Measurements from ENCODE around the gene GPD2. TPM values are rescaled to one million over a fixed set of nuclear protein-coding genes. Genes with fewer than 3 reads are reported as not detected.

The GPD2 gene
- total RNA-seq, 1 donor from 2014 or later = 17.2 TPM

DNA sequence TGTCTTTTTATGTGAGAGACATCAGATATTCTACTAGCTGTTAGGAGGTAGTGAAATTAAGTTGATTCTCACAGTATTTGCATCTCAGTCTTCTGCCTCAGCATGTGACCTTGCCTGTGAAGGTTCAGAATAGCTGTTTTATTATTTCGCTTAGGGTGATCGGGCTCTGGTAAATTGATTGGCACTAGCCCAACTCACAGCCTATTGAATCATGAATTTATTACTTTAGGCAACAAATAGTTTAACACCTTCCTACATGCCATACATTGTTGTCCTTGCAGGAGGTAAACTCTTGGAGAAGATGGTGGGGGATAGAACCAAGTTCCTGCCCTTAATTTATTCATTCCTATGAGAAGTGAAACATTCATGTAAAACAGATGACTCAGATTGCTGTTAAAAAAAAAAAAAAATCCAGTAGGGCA lies 101.9 kb downstream of the GPD2 start:
- Histone ChIP-seq H3K27ac (ENCODE audit: low read depth, low read length) (no peak overlapping the region), H3K36me3 (ENCODE audit: control insufficient read depth in 3 of 3, insufficient read depth in 3 of 3, low read length in 3 of 3) (peaks cover 0 to 2% (median 0%) of the 10 kb centered on the region in 3 donors), H3K9me3 (ENCODE audit: control insufficient read depth in 3 of 3, low read length in 3 of 3) (no peaks in the 10 kb centered on the region), H3K27me3 (ENCODE audit: control insufficient read depth in 3 of 3, insufficient read depth in 3 of 3, low read length in 3 of 3) (no peaks in the 10 kb centered on the region), H3K9ac (ENCODE audit: low read depth in 1 of 3, low read length in 3 of 3) (no peak overlapping the region), H3K4me1 (ENCODE audit: control insufficient read depth in 3 of 3, insufficient read depth in 3 of 3, low read length in 3 of 3) (peaks cover 5 to 18% (median 6%) of the 10 kb centered on the region in 3 donors), H3K4me3 (ENCODE audit: low read length in 3 of 3) (no peak overlapping the region)

DNA sequence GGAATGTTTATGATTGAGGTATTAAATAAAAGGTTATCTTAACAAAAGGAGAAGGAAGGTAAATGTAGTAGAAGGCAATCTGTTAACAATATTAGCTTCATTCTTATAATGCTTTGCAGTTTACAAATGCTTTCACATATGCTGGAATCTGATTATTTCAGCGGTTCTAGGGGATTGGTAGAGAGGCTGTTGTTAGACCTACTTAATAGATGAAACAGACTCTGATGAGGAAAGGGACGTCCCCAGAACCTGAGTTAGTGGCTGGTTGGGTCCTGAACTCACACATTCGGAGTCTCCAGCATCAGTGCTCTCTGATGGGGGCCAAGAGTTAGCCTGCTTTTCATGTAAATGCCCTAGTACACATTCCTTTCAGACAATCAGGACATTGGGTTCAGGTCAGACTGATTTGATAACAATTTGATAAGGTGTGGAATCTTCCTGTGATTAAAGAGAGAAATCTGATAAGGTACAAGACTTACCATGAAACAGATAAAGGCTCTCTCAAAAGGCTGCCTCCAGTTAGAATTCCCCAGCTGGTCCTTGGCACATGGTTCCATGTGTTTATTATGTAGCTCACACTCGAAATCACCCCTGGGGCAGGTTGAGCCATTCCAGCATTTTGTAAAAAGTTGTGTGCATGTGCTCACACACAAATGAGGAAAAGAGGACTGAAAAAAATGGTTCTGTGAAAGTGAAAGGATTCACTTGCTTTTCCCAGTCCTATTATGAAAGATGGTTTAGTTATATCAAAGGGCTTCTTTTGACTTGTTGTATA lies 103.1 kb downstream of the GPD2 start:
- Histone ChIP-seq H3K9me3 (ENCODE audit: control insufficient read depth in 3 of 3, low read length in 3 of 3) (no peaks in the 10 kb centered on the region), H3K4me1 (ENCODE audit: control insufficient read depth in 3 of 3, insufficient read depth in 3 of 3, low read length in 3 of 3) (peaks cover 5 to 9% (median 6%) of the 10 kb centered on the region in 3 donors), H3K4me3 (ENCODE audit: low read length in 3 of 3) (no peak overlapping the region), H3K27ac (ENCODE audit: low read depth, low read length) (no peak overlapping the region), H3K36me3 (ENCODE audit: control insufficient read depth in 3 of 3, insufficient read depth in 3 of 3, low read length in 3 of 3) (peaks cover 0 to 3% (median 0%) of the 10 kb centered on the region in 3 donors), H3K27me3 (ENCODE audit: control insufficient read depth in 3 of 3, insufficient read depth in 3 of 3, low read length in 3 of 3) (no peaks in the 10 kb centered on the region), H3K9ac (ENCODE audit: low read depth in 1 of 3, low read length in 3 of 3) (no peak overlapping the region)

GRCh38 chr2:156540706-156541105 lies 104.5 kb downstream of the GPD2 start:
- H3K4me3 ChIP-seq (ENCODE audit: low read length in 3 of 3) = no peak overlapping the region
- H3K9me3 ChIP-seq (ENCODE audit: control insufficient read depth in 3 of 3, low read length in 3 of 3) = no peaks in the 10 kb centered on the region
- no peak overlapping the region for H3K27ac ChIP-seq (ENCODE audit: low read depth, low read length)
- peaks cover 0 to 3% (median 2%) of the 10 kb centered on the region in 3 donors for H3K36me3 ChIP-seq (ENCODE audit: control insufficient read depth in 3 of 3, insufficient read depth in 3 of 3, low read length in 3 of 3)
- H3K4me1 ChIP-seq (ENCODE audit: control insufficient read depth in 3 of 3, insufficient read depth in 3 of 3, low read length in 3 of 3) = peaks cover 1 to 2% (median 2%) of the 10 kb centered on the region in 3 donors
- H3K27me3 ChIP-seq (ENCODE audit: control insufficient read depth in 3 of 3, insufficient read depth in 3 of 3, low read length in 3 of 3) = no peaks in the 10 kb centered on the region
- H3K9ac ChIP-seq (ENCODE audit: low read depth in 1 of 3, low read length in 3 of 3) = no peak overlapping the region

DNA sequence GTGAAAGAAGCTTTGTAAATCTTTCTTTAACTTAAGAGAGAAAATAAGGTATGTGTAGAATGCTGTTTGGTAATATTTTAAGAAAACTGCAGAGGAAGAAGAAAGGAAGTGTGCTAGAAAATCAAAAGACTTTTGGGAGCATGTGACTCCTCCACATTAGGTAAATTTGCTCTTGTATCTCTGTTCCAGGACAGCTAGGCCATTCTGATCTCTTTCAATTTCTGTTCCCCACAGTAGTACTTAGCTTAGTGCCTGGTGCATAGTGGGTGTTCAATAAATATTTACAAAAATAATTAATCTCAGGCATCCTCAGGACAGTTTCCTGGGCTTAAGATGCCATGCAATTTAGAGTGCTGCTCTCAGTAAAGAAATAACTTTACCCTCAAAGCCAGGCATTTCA lies 105.0 kb downstream of the GPD2 start:
- Histone ChIP-seq H3K4me3 (ENCODE audit: low read length in 3 of 3) (no peak overlapping the region), H3K9ac (ENCODE audit: low read depth in 1 of 3, low read length in 3 of 3) (no peak overlapping the region), H3K27me3 (ENCODE audit: control insufficient read depth in 3 of 3, insufficient read depth in 3 of 3, low read length in 3 of 3) (no peaks in the 10 kb centered on the region), H3K4me1 (ENCODE audit: control insufficient read depth in 3 of 3, insufficient read depth in 3 of 3, low read length in 3 of 3) (no peaks in the 10 kb centered on the region), H3K36me3 (ENCODE audit: control insufficient read depth in 3 of 3, insufficient read depth in 3 of 3, low read length in 3 of 3) (peaks cover 0 to 3% (median 2%) of the 10 kb centered on the region in 3 donors), H3K9me3 (ENCODE audit: control insufficient read depth in 3 of 3, low read length in 3 of 3) (no peaks in the 10 kb centered on the region), H3K27ac (ENCODE audit: low read depth, low read length) (no peak overlapping the region)

- Histone ChIP-seq H3K4me1 (ENCODE audit: control insufficient read depth in 3 of 3, insufficient read depth in 3 of 3, low read length in 3 of 3) (no peaks in the 10 kb centered on the region), H3K9ac (ENCODE audit: low read depth in 1 of 3, low read length in 3 of 3) (no peak overlapping the region), H3K36me3 (ENCODE audit: control insufficient read depth in 3 of 3, insufficient read depth in 3 of 3, low read length in 3 of 3) (peaks cover 0 to 3% (median 2%) of the 10 kb centered on the region in 3 donors), H3K9me3 (ENCODE audit: control insufficient read depth in 3 of 3, low read length in 3 of 3) (no peaks in the 10 kb centered on the region), H3K27ac (ENCODE audit: low read depth, low read length) (no peak overlapping the region), H3K4me3 (ENCODE audit: low read length in 3 of 3) (no peak overlapping the region), H3K27me3 (ENCODE audit: control insufficient read depth in 3 of 3, insufficient read depth in 3 of 3, low read length in 3 of 3) (no peaks in the 10 kb centered on the region)
Observed at GRCh38 chr2:156541706-156542105, 105.5 kb downstream of the GPD2 start.

- Histone ChIP-seq H3K4me1 (ENCODE audit: control insufficient read depth in 3 of 3, insufficient read depth in 3 of 3, low read length in 3 of 3) (no peaks in the 10 kb centered on the region), H3K27ac (ENCODE audit: low read depth, low read length) (no peak overlapping the region), H3K9ac (ENCODE audit: low read depth in 1 of 3, low read length in 3 of 3) (no peak overlapping the region), H3K9me3 (ENCODE audit: control insufficient read depth in 3 of 3, low read length in 3 of 3) (no peaks in the 10 kb centered on the region), H3K36me3 (ENCODE audit: control insufficient read depth in 3 of 3, insufficient read depth in 3 of 3, low read length in 3 of 3) (peaks cover 0 to 11% (median 8%) of the 10 kb centered on the region in 3 donors), H3K27me3 (ENCODE audit: control insufficient read depth in 3 of 3, insufficient read depth in 3 of 3, low read length in 3 of 3) (no peaks in the 10 kb centered on the region), H3K4me3 (ENCODE audit: low read length in 3 of 3) (no peak overlapping the region)
Observed at GRCh38 chr2:156548413-156548812, 112.2 kb downstream of the GPD2 start.

GRCh38 chr2:156553714-156554442 lies 117.7 kb downstream of the GPD2 start:
- H3K9ac ChIP-seq (ENCODE audit: low read depth in 1 of 3, low read length in 3 of 3) = no peak overlapping the region
- peaks cover 7 to 22% (median 19%) of the 10 kb centered on the region in 3 donors for H3K36me3 ChIP-seq (ENCODE audit: control insufficient read depth in 3 of 3, insufficient read depth in 3 of 3, low read length in 3 of 3)
- no peaks in the 10 kb centered on the region for H3K4me1 ChIP-seq (ENCODE audit: control insufficient read depth in 3 of 3, insufficient read depth in 3 of 3, low read length in 3 of 3)
- no peak overlapping the region for H3K27ac ChIP-seq (ENCODE audit: low read depth, low read length)
- H3K9me3 ChIP-seq (ENCODE audit: control insufficient read depth in 3 of 3, low read length in 3 of 3) = no peaks in the 10 kb centered on the region
- no peaks in the 10 kb centered on the region for H3K27me3 ChIP-seq (ENCODE audit: control insufficient read depth in 3 of 3, insufficient read depth in 3 of 3, low read length in 3 of 3)
- H3K4me3 ChIP-seq (ENCODE audit: low read length in 3 of 3) = no peak overlapping the region

DNA sequence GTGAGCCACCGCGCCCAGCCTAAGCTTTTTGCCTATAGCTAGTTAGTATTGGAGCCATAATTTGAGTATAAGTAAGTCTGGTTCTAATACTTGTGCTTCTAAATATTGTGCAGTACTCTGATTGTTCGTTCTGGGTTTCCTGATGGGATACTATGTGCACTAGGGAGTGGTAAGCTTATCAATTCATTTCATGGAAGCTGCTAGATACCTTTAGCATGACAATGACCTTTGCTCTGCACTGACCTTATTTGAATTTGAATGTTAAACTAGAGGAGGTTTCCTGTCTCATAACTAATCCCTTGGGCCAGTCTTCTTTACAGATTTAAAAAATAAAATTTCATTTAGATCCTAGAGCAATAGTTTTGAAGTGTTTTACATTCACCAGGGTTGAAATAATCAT lies 125.1 kb downstream of the GPD2 start:
- H3K36me3 ChIP-seq (ENCODE audit: control insufficient read depth in 3 of 3, insufficient read depth in 3 of 3, low read length in 3 of 3) = peaks cover 7 to 14% (median 10%) of the 10 kb centered on the region in 3 donors
- H3K9ac ChIP-seq (ENCODE audit: low read depth in 1 of 3, low read length in 3 of 3) = no peak overlapping the region
- H3K4me1 ChIP-seq (ENCODE audit: control insufficient read depth in 3 of 3, insufficient read depth in 3 of 3, low read length in 3 of 3) = peaks cover 0 to 8% (median 3%) of the 10 kb centered on the region in 3 donors
- H3K9me3 ChIP-seq (ENCODE audit: control insufficient read depth in 3 of 3, low read length in 3 of 3) = no peaks in the 10 kb centered on the region
- H3K4me3 ChIP-seq (ENCODE audit: low read length in 3 of 3) = no peak overlapping the region
- H3K27ac ChIP-seq (ENCODE audit: low read depth, low read length) = no peak overlapping the region
- no peaks in the 10 kb centered on the region for H3K27me3 ChIP-seq (ENCODE audit: control insufficient read depth in 3 of 3, insufficient read depth in 3 of 3, low read length in 3 of 3)

- Histone ChIP-seq H3K9ac (ENCODE audit: low read depth in 1 of 3, low read length in 3 of 3) (no peak overlapping the region), H3K9me3 (ENCODE audit: control insufficient read depth in 3 of 3, low read length in 3 of 3) (no peaks in the 10 kb centered on the region), H3K4me1 (ENCODE audit: control insufficient read depth in 3 of 3, insufficient read depth in 3 of 3, low read length in 3 of 3) (peaks cover 0 to 8% (median 3%) of the 10 kb centered on the region in 3 donors), H3K36me3 (ENCODE audit: control insufficient read depth in 3 of 3, insufficient read depth in 3 of 3, low read length in 3 of 3) (peaks cover 7 to 14% (median 10%) of the 10 kb centered on the region in 3 donors), H3K4me3 (ENCODE audit: low read length in 3 of 3) (no peak overlapping the region), H3K27ac (ENCODE audit: low read depth, low read length) (no peak overlapping the region), H3K27me3 (ENCODE audit: control insufficient read depth in 3 of 3, insufficient read depth in 3 of 3, low read length in 3 of 3) (no peaks in the 10 kb centered on the region)
Observed at GRCh38 chr2:156562124-156562523, 125.9 kb downstream of the GPD2 start.

Measured in skeletal muscle tissue (tissue), 4 donors.